Prostate gland (tissue), 2 donors: Measurements from ENCODE around the gene ADGRL3.

Source experiments
- CTCF ChIP-seq, 4 experiments: fragments of 200-600 bp in 2 of 4; fragments of 450-650 bp in 2 of 4; sonication (generic) in 2 of 4; IDR thresholded peaks; 1 replicate in 3 of 4; 2 replicates in 1 of 4; pipeline ENCODE4 v1.5.1; 2016 to 2019; ENCODE audit warnings: antibody characterized with exemption in 4 of 4, mild to moderate bottlenecking in 2 of 4, moderate library complexity in 2 of 4
- POLR2A ChIP-seq: fragments of 450-650 bp; IDR thresholded peaks from one replicate; pipeline ENCODE4 v1.6.1; 2016; ENCODE audit warnings: antibody characterized with exemption, mild to moderate bottlenecking

- TF ChIP-seq CTCF (IDR thresholded peaks at IDR 0.05) (no peak), POLR2A (no peak)
Observed at GRCh38 chr4:61194571-61194970, 5.6 kb upstream of the ADGRL3 start.
